Hematopoietic multipotent progenitor cell treated with erythropoietin and hydrocortisone succinate and interleukin-3 and kit ligand, for 8 days (in vitro differentiated cells): ENCODE data around the gene FGF12.

Experiments
- DNase-seq: peaks from one replicate; pipeline ENCODE4 v3.0.0-alpha.2; 2015

Gene FGF12

DNA sequence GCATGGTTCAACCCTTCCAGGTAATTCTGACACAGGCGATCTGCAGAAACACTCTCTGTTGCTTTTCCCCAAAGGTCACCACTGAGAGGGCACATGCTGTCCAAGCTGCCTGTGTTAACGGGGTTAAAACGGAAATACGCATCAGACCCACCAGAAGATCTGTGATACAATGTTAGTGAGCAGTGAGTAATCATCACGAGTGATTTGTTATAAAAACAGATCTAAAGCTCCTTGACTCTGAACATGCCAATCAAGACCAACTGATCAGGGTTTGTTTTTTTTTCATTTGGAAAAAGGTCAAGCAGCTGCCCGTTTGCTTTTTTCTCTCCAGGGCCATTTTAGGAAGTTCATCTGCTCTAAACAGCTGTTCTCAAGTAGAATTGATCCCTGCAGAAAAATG is 43.2 kb downstream of the FGF12 start:
- no peak for DNase-seq

DNA sequence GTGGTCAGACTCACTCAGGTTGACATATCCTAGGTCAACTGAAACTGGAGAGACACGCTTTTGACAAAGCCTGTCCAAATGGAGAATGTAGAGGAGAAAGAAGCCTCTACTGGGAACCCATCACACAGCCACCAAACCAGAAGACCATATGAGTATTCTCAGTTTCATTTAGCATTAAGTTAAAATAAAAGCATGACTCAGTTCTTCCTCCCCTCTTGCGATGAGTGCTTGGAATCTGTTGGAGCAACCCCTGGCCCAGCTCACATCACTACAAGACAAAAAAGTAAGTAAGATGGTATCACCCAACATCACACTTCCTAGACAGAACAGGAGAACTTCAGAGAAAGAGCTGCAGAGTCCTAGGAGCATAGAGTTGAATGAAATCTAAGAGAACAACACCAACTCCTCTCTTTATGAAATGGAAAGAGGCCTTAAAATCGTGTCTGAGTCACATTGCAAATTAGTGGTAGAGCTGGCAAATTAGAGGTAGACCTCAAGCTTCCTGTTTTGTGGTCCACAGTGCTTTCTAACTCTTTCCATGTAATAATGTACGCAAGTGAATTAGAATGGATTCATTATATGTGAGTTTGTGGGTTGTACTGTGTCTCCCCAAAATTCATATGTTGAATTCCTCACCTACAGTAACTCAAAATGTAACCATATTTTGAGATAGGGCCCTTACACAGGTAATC is 51.2 kb downstream of the FGF12 start:
- DNase-seq, result no peak

DNA sequence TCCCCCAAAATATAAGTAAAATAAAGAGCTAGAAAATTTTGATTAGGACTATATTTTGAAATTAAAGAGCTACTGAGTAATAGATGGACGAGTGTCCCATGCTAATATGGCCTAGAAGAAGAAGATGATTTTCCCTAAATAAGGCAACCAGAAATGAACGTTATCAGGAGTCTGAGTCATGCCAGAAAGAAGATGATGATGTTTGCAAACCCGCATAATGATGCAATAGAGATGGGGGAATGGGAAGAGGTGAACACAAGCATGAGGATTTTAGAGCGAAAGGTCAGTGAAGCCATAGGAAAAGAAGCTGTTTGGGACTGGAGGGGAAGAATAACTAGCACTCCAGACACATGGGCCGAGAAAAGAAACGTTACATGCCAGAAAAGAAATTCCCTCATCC is 71.7 kb downstream of the FGF12 start:
- DNase-seq, result no peak

DNA sequence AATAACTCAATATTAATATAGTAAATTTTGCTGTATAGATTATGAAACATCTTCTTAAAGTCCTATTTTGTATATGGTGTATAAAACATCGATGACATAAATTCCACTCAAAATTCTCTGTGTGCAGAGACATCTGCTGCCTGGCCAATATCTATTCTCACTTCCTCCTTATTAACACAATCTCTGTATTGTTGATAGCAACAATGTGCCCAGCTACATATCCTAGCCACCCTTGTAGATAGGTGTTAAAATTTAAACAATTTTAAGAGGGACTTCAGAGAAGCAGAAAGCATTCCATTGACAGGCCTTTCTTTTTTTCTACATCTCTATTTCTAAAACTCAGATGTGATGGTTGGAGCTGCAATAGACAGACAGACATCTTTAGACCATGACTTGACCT is 72.3 kb downstream of the FGF12 start:
- DNase-seq, result no peak

DNA sequence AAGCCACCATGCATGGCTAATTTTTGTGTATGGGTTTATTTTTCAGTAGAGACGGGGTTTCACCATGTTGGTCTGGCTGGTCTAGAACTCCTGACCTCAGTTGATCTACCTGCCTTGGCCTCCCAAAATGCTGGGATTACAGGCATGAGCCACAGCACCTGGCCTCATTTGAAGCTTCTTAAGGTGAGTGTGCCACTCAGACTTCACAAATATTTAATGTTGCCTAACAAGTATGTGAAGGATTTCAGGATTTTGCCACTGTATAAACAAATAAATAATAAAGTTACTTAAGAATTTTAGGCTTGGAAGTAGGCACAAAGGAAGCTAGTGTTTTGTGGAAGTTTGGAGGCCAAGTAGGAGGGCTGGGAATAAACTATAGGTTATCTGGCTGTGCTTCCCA is 73.5 kb downstream of the FGF12 start:
- DNase-seq, result no peak

DNA sequence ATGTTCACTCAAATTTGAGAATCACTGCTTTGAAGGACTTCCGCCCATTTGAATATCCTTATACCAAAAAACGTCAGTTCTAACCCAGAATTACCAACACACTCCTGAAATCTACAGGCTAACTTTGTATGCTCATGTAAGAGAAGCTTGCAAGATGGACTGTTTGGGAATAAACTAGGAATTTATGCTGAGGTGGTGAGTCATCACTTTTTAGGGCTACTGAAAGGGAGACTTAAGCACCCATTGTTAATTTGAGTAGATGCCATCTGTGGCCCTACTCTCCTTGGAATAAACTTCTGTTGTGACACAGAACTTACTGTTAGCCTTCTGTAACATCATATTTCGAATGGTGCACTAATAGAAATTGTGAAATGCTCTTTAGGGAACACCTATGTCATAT is 74.6 kb downstream of the FGF12 start:
- no peak for DNase-seq

DNA sequence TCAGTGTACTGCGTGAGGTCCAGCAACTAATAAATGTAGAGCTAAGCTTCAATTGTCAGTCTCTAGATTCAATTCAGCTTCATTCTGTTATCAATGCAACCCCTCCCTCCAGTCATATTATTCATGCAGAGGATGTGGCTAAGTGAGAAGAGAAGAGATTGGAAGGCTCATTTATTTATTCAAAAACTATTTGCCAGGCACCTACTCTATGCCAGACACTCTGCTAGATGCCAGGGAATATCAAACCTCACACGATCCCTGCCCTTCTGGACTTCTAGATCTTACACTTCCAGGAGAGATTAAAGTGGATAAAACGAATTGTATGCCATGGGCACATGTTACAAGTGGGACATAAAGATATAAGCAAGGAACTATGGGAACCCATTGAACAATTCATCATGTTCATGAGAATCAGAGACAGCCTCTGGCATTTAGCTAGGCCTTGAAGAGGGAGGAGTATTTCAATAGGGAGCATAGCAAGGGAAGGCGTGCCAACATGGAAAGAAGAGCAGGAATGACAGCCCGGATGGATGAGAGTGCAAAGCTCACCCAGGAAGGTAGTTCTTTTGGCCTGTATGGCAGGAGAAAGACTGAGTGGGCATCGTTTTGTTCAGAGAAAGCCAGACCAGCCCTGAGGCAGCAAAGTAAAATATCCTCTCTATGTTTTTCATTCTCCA is 75.4 kb downstream of the FGF12 start:
- no peak for DNase-seq

DNA sequence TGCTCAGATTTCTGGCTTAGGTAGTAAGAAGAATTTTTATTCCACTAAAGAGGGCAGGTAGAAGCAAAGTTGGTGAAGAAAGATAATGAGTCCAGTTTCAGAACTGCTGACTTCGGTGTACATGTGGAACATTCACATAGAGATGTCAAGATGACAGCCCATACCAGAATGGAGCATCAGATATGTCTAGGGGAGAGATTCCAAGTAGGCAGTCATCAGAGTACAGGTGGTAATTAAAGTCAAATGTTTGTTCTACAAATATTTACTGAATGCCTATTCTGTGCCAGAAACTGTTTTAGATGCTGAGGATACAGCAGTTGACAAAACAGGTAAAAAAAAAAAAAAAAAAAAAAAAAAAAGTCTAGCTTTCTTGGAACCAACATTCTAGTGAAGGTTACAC is 81.9 kb downstream of the FGF12 start:
- no peak for DNase-seq

DNA sequence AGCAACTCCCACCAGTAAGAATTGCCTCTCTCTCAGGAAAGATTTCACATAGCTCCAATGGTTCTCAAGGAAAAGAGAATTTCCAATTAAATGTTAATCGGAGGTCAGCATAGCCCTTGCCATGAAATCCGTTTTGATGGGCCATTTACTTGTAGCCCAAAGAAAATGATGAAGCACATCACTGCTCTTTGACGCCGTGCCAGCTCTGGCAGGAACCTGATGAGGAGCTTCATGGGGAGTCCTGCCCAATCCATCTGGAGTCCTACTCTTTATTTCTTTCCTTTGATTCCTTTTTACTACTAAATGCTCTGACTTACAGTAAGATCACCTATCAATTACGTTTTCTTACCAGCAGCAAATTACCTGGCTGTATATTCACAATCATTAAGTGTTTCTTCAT is 84.7 kb downstream of the FGF12 start:
- no peak for DNase-seq

DNA sequence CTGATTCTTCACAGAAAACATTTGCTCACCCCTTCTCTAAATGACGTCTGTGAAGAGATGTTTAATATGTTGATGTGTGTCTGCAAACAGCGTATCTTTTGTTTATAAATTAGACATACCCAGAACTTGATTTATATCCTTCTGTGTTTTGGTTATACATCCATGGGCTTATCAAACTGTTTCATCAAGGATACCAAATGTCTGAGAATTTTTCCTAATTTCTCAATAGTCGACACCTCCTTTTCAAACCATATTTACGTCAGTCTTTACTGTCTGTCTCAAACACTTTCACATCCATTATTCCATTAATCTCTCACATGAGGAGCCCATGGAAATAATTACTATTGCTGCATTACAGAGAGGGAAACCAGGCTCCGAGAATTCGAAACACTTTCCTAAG is 85.4 kb downstream of the FGF12 start:
- no peak for DNase-seq

DNA sequence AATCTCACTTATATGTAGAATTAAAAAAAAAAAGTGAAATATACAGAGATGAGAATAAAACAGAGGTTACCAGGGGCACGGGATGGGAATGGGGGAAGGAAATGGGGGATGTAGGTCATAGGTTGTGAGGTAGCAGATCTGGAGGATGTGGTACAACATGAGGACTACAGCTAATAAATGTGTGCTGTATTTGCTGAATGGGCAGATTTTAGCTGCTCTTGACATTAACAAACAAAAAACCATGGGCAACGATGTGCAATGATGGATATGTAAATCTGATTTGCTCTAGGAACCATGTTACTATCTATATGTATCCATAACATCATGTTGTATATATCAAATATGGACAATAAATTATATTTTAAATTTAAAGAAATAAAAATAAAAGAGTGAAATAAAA is 87.4 kb downstream of the FGF12 start:
- DNase-seq, result no peak

DNA sequence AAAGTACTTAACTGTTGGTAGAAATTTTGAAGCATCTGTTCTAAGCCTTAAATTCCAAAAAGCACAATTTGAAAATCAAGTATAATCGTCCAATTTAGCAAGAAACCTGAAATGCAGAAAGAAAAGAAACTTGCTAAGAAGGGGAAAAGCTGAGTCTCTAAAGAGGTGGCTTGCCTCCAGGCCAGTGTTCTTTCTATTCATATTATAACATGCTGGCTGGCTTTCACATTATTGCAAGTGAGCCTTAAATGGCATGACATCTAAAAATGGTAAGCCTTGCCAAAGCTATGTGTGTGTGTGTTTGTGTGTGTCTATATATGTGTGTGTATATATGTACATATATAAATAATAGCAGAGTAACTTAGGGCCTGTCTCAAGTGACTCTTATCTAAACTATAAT is 89.5 kb downstream of the FGF12 start:
- no peak for DNase-seq

DNA sequence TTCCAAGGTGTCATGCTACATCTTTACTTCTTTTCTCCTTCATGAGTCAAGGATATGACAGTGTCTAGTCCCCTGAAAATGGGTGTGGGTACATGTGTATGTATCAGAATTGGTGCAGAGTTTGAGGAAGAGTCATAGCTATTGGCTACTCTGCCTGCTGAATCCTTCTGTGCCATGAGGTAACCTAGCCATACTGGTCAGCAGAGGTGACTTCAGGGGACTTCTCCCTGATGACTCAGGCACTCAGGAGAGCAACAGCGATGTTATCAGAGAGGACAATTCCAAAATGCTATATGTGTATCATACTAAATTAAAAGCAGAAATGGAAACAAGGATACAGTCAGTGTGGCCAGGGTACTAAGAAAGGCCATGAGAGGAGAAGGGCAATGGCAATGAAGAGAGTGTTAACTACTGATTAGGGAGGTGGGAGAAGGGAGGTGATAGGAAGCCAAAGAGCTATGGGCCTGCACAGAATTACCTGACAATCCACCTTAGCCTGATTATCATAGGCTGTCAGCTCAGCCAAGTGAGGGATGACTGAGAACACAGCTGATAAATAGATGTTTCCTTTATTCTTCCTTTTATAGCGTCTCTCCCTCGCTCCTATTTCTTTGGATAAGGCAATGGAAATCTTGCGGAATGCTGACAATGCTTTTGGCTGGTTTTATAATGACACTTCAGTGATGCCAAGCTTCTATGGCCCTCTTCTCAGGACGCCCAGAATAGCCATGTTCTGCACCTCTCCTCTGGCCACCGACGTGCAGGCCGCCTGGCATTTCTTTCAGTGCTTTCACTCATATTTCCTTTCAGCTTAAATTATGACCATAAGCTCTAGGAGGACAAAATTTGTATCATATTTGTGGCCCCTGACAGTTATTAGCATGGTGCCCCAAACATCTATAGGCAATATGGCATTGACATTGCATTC is 90.6 kb downstream of the FGF12 start:
- no peak for DNase-seq

DNA sequence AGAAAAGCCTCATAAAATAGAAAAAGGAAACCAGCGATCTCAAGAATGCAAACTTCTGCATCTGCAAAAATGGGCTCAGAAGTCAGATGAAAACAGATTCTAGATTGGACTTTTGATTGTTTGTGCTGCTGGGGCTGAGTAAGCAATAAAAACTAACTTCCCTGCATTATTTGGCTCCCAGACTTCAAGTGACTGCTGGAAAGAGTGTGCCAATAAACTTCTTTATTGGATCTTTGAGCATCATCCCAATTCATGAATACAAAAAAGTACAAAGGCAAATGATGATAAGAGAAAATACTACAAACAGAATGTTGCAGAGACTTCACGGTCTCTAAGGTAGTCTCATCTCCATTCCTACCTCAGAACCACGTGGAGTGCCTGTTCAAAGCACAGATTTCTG is 97.9 kb downstream of the FGF12 start:
- DNase-seq, result no peak

DNA sequence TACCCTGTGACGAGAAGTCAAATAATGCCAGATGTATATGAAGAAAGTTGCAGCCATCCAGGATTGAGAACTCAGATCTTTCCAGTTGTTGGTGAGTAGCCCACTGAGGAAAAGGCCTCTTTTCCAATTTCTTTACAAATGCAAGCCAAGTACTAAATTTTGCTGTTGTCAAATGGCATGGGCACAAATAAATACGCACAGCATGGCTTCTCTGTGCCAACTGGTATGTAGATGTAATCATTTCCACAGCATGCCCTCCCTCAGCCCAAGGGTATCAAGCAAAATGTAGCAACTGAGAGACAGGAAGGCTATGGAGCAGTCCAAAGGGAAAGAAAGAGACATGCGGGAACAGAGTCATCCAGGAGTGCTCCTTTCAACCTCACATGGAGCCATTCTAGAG is 105.4 kb downstream of the FGF12 start:
- no peak for DNase-seq

DNA sequence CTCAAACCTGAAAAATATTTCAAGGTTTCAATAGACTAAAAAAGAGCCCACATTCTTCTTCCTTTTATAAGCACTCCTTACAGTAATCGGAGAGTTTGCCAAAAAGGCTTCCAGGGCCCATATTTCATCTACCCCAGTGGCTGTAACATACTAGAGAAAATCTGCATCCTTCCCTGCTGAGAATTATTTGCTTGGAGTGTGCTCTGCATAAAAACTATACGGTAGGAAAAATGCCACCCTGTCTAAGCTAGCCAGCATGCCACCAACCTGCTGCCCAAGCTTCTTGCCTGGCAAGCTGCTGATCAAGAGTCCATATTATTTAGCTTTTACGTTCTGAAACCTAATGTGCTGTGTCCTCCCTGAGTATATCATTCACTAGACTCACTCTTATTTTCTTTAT is 107.1 kb downstream of the FGF12 start:
- no peak for DNase-seq

DNA sequence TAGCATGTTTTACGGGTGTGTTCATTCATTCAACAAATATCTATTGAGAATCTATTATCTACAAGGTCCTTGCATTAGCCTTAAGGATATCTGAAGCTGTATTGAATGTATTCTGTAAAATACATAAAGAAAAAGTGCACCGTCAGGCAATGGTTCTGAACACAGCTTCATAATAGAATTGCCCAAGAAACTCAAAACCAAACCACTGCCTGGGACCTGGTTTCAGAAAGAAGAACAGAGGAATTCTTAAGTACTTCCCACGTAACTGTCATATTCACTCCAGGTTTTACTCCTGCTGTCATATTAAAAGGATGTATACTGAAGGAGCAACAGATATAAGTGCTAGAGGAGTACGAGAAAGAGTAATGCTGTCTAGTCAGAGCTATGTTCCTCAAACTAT is 115.9 kb downstream of the FGF12 start:
- no peak for DNase-seq

DNA sequence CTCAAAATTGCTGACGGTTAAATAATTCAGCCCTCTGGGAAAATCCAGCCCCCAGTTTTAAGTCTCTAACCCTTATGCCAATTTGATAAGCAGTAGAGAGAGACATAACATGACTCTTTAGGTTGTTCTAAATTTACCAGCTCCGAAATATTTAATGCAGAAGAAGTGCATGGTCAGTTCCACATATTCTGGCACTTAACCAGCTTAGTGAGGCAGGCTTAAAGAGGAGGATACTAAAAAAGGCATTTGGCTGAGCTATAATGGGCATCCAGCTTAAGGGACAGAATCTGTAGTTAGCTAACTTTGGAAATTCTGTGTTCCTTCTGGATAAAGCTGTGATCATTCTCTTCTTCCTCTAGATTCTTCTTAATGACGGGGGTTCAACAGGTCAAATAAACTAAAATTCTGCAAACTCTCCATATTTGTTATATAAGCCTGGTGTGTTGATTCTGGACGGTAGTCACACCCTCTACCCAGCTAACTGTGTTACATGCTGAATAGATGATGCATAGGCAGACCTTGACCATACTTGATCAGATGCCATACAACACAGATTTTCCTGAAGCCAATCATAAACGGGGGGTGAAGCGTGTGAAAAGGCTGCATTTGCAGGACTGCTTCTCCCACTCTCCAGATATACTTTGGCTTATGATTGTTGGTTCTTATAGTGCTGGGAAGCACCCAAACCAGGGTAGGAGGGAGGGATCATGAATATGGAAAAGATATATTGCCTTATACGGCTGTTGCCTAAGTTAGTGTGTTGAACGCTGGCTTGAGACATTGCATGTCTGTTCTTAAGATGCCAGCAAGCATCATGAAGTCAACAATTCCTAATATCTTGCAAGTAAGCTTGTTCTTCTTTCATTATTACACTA is 118.4 kb downstream of the FGF12 start:
- no peak for DNase-seq

DNA sequence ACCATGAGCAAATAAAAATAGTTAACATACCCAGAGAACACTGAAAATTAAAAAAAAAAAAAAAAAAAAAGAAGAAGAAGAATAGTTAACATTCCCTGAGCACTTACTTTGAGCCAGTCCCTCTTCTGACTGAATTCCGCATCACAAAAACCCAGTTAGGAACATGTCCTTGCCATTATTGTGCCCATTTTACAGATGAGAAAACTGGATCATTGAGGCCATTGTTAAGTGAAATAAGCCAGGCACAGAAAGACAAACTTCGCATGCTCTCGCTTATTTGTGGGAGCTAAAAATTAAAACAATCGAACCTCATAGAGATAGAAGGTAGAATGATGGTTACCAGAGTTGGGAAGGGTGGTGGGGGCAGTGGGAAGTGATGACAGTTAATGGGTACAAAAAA is 119.5 kb downstream of the FGF12 start:
- no peak for DNase-seq

DNA sequence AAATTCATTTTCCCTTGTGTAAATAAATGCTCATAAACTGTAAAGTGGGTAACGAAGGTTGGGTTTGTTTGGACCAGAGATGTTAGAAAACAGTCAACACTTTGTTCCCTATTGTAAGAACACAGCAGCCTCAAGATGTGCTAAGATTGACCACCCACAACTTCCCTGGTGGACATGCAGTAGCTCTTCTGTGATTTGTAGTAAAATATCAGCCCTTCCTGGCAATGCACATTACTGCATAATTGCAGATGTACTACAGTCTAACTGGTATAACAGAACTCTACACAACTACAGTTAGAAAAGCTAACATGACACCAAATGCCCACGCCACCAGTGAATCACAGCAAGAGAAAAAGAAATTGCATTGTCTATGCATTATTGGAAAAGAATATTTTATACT is 129.4 kb downstream of the FGF12 start:
- no peak for DNase-seq

DNA sequence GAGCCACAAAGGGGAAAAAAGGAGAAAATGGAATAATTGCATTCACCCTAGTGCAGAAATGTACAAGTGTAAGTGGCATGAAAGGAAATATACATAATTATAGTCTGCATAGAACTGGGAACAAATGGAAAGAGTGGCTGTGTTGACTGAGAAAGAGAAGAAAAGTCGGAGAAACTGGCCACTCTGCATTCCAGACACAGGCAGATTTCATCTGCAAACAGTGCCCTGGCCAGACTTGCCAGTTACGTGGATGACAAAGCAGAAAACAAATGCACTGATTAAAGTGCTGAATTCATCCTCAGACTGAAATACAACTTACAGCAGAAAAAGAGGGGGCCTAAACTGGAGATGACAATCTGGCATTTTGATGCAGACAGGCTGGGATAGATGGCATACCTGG is 129.8 kb downstream of the FGF12 start:
- no peak for DNase-seq

DNA sequence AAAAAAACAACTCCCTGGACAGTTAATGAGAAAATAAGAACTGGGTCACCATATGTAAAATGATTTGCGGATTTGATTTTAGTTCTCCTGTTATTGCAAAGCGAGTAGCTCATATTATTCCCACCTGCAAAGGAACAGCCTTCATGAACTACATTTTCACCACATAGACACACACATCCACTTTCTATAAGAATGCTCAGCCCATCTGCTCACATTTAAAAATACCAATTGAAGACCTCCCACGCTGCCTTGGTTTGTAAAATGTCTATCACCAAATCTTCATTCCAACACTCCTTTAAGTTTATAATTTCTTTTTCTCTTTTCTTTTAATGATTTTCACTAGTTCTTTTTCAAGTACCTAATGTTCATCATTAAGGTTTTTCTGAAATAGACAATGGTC is 148.6 kb downstream of the FGF12 start:
- DNase-seq, result no peak

DNA sequence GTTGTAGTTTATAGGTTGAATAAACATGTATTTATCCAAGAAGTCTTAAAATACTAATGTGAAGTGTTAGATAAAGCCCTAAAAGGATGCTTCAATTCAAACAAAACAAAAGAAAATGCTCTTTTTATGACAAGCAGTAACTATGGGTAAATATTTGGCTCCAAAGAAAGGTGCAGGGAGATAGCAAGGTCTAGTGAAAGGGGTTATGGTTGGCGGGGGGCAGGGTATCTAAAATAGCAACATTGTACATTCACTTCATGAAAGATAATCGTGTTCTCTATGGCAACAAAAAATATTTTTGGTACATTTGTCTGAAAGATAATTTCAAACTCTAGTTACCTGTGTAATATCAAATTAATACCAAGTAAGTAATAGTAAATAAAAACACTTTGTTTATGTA is 149.5 kb downstream of the FGF12 start:
- no peak for DNase-seq
